ENCODE data around the gene SNCG. TPM values are rescaled to one million over a fixed set of nuclear protein-coding genes. Genes with fewer than 3 reads are reported as not detected.
A peak's percentile ranks its signal among the peaks of the same experiment; 100 is the strongest.
"Not testable (repeated sequence)": the region's sequence is repeated elsewhere in the genome, so short reads cannot be mapped to it uniquely, and the experiment has no call there.

SNCG gene
- total RNA-seq, 1 experiment from 2014 or later: 315 TPM

GRCh38 chr10:86968994-86969355 lies 10.6 kb downstream of the SNCG start:
- in situ Hi-C loops (cut with HindIII; ENCODE audit: low pct_unique_long_range_greater_than_20kb, low sequenced_read_pairs): no loop called here
- DNase-seq (ENCODE audit: low read depth): no peak

GRCh38 chr10:86969421-86970041 lies 11.1 kb downstream of the SNCG start:
- DNase-seq (ENCODE audit: low read depth): no peak
- in situ Hi-C loops (cut with HindIII; ENCODE audit: low pct_unique_long_range_greater_than_20kb, low sequenced_read_pairs): no loop called here

- in situ Hi-C loops (cut with HindIII; ENCODE audit: low pct_unique_long_range_greater_than_20kb, low sequenced_read_pairs): no loop called here
- DNase-seq (ENCODE audit: low read depth): peak; percentile 80
Observed at GRCh38 chr10:86970162-86970981, 12.0 kb downstream of the SNCG start.

- no peak for DNase-seq (ENCODE audit: low read depth)
- in situ Hi-C loops (cut with HindIII; ENCODE audit: low pct_unique_long_range_greater_than_20kb, low sequenced_read_pairs): no loop called here
Observed at GRCh38 chr10:86970982-86971231, 12.5 kb downstream of the SNCG start.

- DNase-seq (ENCODE audit: low read depth): peak; percentile 94
- in situ Hi-C loops (cut with HindIII; ENCODE audit: low pct_unique_long_range_greater_than_20kb, low sequenced_read_pairs): no loop called here
Observed at GRCh38 chr10:86971232-86971991, 13.0 kb downstream of the SNCG start.

- DNase-seq (ENCODE audit: low read depth): no peak
- in situ Hi-C loops (cut with HindIII; ENCODE audit: low pct_unique_long_range_greater_than_20kb, low sequenced_read_pairs): no loop called here
Observed at GRCh38 chr10:86972613-86973380, 14.4 kb downstream of the SNCG start.

GRCh38 chr10:86974484-86974883 lies 16.1 kb downstream of the SNCG start:
- in situ Hi-C loops (cut with HindIII; ENCODE audit: low pct_unique_long_range_greater_than_20kb, low sequenced_read_pairs): no loop called here

GRCh38 chr10:86976362-86977056 lies 18.1 kb downstream of the SNCG start:
- no peak for DNase-seq (ENCODE audit: low read depth)
- in situ Hi-C loops (cut with HindIII; ENCODE audit: low pct_unique_long_range_greater_than_20kb, low sequenced_read_pairs): no loop called here

More at GRCh38 chr10:86974484-86974883, 16.1 kb downstream of the SNCG start:
- DNase-seq (ENCODE audit: low read depth): no peak

GRCh38 chr10:86978457-86978856 lies 20.1 kb downstream of the SNCG start:
- in situ Hi-C loops (cut with HindIII; ENCODE audit: low pct_unique_long_range_greater_than_20kb, low sequenced_read_pairs): not testable (repeated sequence)
- DNase-seq (ENCODE audit: low read depth): peak; percentile 85

GRCh38 chr10:86979296-86979818 lies 21.0 kb downstream of the SNCG start:
- DNase-seq (ENCODE audit: low read depth): no peak
- in situ Hi-C loops (cut with HindIII; ENCODE audit: low pct_unique_long_range_greater_than_20kb, low sequenced_read_pairs): no loop called here

GRCh38 chr10:86979977-86980448 lies 21.6 kb downstream of the SNCG start:
- DNase-seq (ENCODE audit: low read depth): no peak
- in situ Hi-C loops (cut with HindIII; ENCODE audit: low pct_unique_long_range_greater_than_20kb, low sequenced_read_pairs): no loop called here

- in situ Hi-C loops (cut with HindIII; ENCODE audit: low pct_unique_long_range_greater_than_20kb, low sequenced_read_pairs): not testable (repeated sequence)
Observed at GRCh38 chr10:86981020-86981419, 22.6 kb downstream of the SNCG start.

GRCh38 chr10:86981716-86982115 lies 23.3 kb downstream of the SNCG start:
- no peak for DNase-seq (ENCODE audit: low read depth)
- in situ Hi-C loops (cut with HindIII; ENCODE audit: low pct_unique_long_range_greater_than_20kb, low sequenced_read_pairs): no loop called here

More at GRCh38 chr10:86981020-86981419, 22.6 kb downstream of the SNCG start:
- not testable (repeated sequence) for DNase-seq (ENCODE audit: low read depth)

- DNase-seq (ENCODE audit: low read depth); in situ Hi-C loops (cut with HindIII; ENCODE audit: low pct_unique_long_range_greater_than_20kb, low sequenced_read_pairs): not testable (repeated sequence)
Observed at GRCh38 chr10:86984498-86984897, 26.1 kb downstream of the SNCG start.

GRCh38 chr10:86988520-86988919 lies 30.1 kb downstream of the SNCG start:
- DNase-seq (ENCODE audit: low read depth): no peak
- in situ Hi-C loops (cut with HindIII; ENCODE audit: low pct_unique_long_range_greater_than_20kb, low sequenced_read_pairs): no loop called here

GRCh38 chr10:86991362-86991761 lies 33.0 kb downstream of the SNCG start:
- in situ Hi-C loops (cut with HindIII; ENCODE audit: low pct_unique_long_range_greater_than_20kb, low sequenced_read_pairs): not testable (repeated sequence)

GRCh38 chr10:86992456-86992855 lies 34.1 kb downstream of the SNCG start:
- in situ Hi-C loops (cut with HindIII; ENCODE audit: low pct_unique_long_range_greater_than_20kb, low sequenced_read_pairs): no loop called here
- DNase-seq (ENCODE audit: low read depth): no peak

More at GRCh38 chr10:86991362-86991761, 33.0 kb downstream of the SNCG start:
- not testable (repeated sequence) for DNase-seq (ENCODE audit: low read depth)

GRCh38 chr10:86992929-86993328 lies 34.5 kb downstream of the SNCG start:
- in situ Hi-C loops (cut with HindIII; ENCODE audit: low pct_unique_long_range_greater_than_20kb, low sequenced_read_pairs): no loop called here
- no peak for DNase-seq (ENCODE audit: low read depth)
